NOMO-1 treated with dmso at 0.1 percent for 144 hours (cell line): ENCODE measurements around the gene SMYD3.
"Not testable (repeated sequence)": the region's sequence is repeated elsewhere in the genome, so short reads cannot be mapped to it uniquely, and the experiment has no call there.

Source experiments
- DNase-seq: peaks from one replicate; lab custom pipeline; 2025; ENCODE audit not compliant: unreplicated experiment; lab: John Stamatoyannopoulos, UW

Gene SMYD3

GRCh38 chr1:246081138-246081702 is 425.9 kb downstream of the SMYD3 start:
- DNase-seq = no peak

GRCh38 chr1:246080031-246080430 is 427.0 kb downstream of the SMYD3 start:
- DNase-seq = no peak

GRCh38 chr1:246078888-246079252 is 428.2 kb downstream of the SMYD3 start:
- no peak for DNase-seq

GRCh38 chr1:246078126-246078887 is 428.8 kb downstream of the SMYD3 start:
- peak; percentile 60 for DNase-seq

GRCh38 chr1:246077476-246077875 is 429.6 kb downstream of the SMYD3 start:
- DNase-seq = no peak

- no peak for DNase-seq
Measured at GRCh38 chr1:246074421-246074820, 432.7 kb downstream of the SMYD3 start.

GRCh38 chr1:246072456-246072955 is 434.6 kb downstream of the SMYD3 start:
- no peak for DNase-seq

- not testable (repeated sequence) for DNase-seq
Measured at GRCh38 chr1:246071981-246072380, 435.1 kb downstream of the SMYD3 start.

GRCh38 chr1:246071561-246071960 is 435.5 kb downstream of the SMYD3 start:
- not testable (repeated sequence) for DNase-seq

- DNase-seq = no peak
Measured at GRCh38 chr1:246069581-246069980, 437.5 kb downstream of the SMYD3 start.

GRCh38 chr1:246068619-246069509 is 438.2 kb downstream of the SMYD3 start:
- DNase-seq = no peak

GRCh38 chr1:246068217-246068512 is 438.9 kb downstream of the SMYD3 start:
- no peak for DNase-seq

- DNase-seq = peak; percentile 19
Measured at GRCh38 chr1:246067432-246068216, 439.5 kb downstream of the SMYD3 start.

GRCh38 chr1:246066573-246066972 is 440.5 kb downstream of the SMYD3 start:
- no peak for DNase-seq

GRCh38 chr1:246065592-246065991 is 441.5 kb downstream of the SMYD3 start:
- DNase-seq = no peak

GRCh38 chr1:246064891-246065290 is 442.2 kb downstream of the SMYD3 start:
- no peak for DNase-seq

- no peak for DNase-seq
Measured at GRCh38 chr1:246063013-246063616, 444.0 kb downstream of the SMYD3 start.

- no peak for DNase-seq
Measured at GRCh38 chr1:246058466-246058865, 448.6 kb downstream of the SMYD3 start.

- no peak for DNase-seq
Measured at GRCh38 chr1:246052603-246053002, 454.5 kb downstream of the SMYD3 start.

GRCh38 chr1:246051909-246052518 is 455.1 kb downstream of the SMYD3 start:
- no peak for DNase-seq
